Stimulated activated CD4-positive, alpha-beta T cell treated with anti-CD3 and anti-CD28 coated beads, Interleukin-15, amount 100 ng/mL, for 1 hour (primary cell): ENCODE data around the gene TRMT61B.
A peak's percentile ranks its signal among the peaks of the same experiment; 100 is the strongest.

Experiments
- DNase-seq, 2 donors: peaks; one replicate each; pipeline ENCODE4 v3.0.0-alpha.2; 2020; ENCODE audit warnings: low read depth in 1 of 2, low spot score in 1 of 2

TRMT61B gene

DNA sequence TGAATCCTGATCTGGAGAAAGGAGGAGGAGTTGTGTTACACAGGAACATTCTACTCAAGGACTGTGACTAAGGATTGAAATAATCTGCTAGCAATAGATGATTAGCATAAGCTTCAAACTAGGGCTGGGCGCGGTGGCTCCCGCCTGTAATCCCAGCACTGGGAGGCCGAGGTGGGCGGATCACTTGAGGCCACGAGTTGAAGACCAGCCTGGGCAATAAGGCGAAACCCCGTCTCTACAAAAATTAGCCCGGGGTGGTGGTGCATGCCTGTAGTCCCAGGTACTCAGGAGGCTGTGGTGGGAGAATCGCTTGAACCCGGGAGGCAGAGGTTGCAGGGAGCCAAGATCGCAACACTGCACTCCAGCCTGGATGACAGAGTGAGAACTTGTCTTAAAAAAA lies 1.5 kb downstream of the TRMT61B start:
- no peak for DNase-seq

- DNase-seq = no peak
Measured at GRCh38 chr2:28855977-28856376, 14.1 kb downstream of the TRMT61B start.

GRCh38 chr2:28855193-28855592 lies 14.9 kb downstream of the TRMT61B start:
- no peak for DNase-seq

GRCh38 chr2:28842042-28842441 lies 28.1 kb downstream of the TRMT61B start:
- no peak for DNase-seq

GRCh38 chr2:28838971-28839370 lies 31.1 kb downstream of the TRMT61B start:
- DNase-seq = no peak

- no peak for DNase-seq
Measured at GRCh38 chr2:28835781-28836180, 34.3 kb downstream of the TRMT61B start.

DNA sequence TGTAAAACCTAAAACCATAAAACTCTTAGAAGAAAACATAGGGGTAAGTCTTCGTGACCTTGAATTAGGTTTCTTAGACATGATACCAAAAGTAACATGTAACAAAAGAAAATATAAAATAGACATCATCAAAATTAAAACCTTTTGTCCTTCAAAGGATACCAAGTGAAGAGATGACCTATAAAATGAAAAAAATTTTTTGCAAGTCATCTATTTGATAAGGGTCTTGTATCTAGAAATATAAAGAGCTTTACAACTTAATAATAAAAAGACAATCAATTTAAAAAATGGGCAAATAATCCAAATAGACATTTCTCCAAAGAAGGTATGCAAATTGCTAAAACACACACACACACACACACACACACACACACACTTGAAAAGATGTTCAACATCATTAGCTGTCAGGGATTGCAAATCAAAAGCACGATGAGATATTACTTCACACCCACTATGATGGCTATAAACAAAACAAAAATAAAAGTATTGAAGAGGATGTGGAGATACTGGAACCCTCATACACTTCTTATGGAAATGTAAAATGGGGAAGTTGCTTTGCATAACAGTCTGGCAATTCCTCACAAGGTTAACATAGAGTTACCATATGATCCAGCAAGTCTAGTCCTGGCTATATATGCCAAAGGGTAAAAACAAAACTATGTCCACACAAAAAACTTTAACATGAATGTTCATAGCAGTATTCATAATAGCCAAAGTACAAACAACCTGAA lies 36.2 kb downstream of the TRMT61B start:
- no peak for DNase-seq

GRCh38 chr2:28828382-28828781 lies 41.7 kb downstream of the TRMT61B start:
- DNase-seq = no peak

GRCh38 chr2:28824870-28825269 lies 45.2 kb downstream of the TRMT61B start:
- DNase-seq = no peak

GRCh38 chr2:28824207-28824606 lies 45.9 kb downstream of the TRMT61B start:
- no peak for DNase-seq

- no peak for DNase-seq
Measured at GRCh38 chr2:28822036-28822435, 48.1 kb downstream of the TRMT61B start.

DNA sequence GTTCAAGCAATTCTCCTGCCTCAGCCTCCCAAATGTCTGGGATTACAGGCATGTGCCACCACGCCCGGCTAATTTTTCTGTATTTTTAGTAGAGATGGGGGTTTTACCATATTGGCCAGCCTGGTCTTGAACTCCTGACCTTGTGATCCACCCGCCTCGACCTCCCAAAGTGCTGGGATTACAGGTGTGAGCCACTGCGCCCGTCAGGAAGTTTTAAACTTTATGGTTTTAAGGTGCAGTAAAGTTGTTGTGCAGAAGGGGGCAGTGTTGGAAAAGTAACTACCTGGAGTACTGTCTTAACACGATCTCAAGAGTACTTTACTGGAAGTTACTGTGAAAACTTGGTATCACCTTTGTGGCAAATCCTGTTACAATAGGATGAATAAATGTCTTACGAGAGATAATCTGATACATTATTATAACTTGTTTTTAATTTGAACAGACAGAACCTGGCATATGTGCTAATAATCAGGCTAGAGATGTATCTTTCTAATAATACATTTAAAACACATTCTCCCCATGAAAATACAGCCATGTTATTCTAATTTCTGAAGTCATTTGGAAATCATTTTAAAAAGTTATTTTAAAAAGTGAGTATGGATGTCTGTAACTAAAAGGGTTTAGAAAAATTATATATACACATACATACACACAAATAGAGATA lies 48.7 kb downstream of the TRMT61B start:
- DNase-seq = peak in 1 of 2 donors; percentile 10

- no peak for DNase-seq
Measured at GRCh38 chr2:28818053-28818452, 52.1 kb downstream of the TRMT61B start.

DNA sequence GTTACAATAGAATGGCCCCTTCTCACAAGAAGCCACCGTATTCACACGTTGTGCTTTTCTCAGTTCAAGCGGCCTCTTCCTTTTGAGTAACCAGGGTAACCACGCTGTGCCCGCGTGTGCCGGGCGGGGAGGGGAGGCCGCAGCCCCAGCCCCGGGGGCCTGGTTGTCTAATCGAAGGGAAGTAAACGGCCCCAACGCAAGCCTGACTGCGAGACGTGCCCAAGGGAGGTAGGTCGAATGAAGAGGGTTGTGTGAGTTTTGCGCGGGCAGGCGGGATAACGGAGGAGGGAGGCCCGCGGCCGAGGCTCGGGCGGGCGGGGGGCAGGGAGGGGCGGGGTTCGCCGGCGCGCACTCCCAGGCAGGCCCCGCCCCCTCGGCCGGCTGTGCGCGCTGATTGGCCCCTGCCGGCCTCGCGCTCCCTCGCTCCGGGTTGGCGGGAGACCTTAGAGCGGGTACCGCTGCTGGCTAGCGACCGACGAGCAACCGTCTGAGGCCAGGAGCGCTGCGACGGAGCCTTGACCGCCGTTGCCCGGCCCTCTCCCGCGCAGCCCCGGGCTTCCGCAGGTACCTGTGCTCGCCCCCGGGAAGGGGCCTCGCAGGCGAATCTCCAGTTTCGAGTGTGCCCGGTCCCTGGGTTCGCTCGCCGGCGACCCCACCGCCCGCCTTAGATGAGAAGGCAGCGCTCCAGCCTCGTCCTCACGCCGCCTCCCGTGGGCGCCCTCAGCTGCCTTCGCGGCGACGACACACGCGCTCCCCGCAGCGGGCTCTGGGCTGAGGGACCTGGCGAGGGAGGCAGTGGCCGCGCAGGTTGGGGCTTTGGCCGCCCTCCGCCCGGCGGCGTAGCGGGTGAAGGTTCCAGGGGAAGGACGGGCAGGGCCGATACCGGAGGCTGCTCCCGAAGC lies 59.5 kb downstream of the TRMT61B start, which contains the start of gene SPDYA:
Gene SPDYA (plus strand): TSS at position 451 of the 902 bp plus-strand sequence. CDS start 5,181 bp downstream, outside the sequence.
- peak; percentile 65 to 71 for DNase-seq

GRCh38 chr2:28809927-28810326 lies 60.2 kb downstream of the TRMT61B start:
- DNase-seq = no peak

GRCh38 chr2:28802975-28803429 lies 67.1 kb downstream of the TRMT61B start:
- DNase-seq = no peak

GRCh38 chr2:28801726-28802125 lies 68.4 kb downstream of the TRMT61B start:
- DNase-seq = no peak
